CD4-positive, alpha-beta T cell treated with Interleukin-6 at 100 ng/mL for 8 hours (primary cell): Measurements from ENCODE around the gene PTGR3.
"Not testable (repeated sequence)": the region's sequence is repeated elsewhere in the genome, so short reads cannot be mapped to it uniquely, and the experiment has no call there.

Experiments
- DNase-seq: peaks from one replicate; pipeline ENCODE4 v3.0.0-alpha.2; 2020; ENCODE audit warnings: mixed read lengths, low spot score

The PTGR3 gene

DNA sequence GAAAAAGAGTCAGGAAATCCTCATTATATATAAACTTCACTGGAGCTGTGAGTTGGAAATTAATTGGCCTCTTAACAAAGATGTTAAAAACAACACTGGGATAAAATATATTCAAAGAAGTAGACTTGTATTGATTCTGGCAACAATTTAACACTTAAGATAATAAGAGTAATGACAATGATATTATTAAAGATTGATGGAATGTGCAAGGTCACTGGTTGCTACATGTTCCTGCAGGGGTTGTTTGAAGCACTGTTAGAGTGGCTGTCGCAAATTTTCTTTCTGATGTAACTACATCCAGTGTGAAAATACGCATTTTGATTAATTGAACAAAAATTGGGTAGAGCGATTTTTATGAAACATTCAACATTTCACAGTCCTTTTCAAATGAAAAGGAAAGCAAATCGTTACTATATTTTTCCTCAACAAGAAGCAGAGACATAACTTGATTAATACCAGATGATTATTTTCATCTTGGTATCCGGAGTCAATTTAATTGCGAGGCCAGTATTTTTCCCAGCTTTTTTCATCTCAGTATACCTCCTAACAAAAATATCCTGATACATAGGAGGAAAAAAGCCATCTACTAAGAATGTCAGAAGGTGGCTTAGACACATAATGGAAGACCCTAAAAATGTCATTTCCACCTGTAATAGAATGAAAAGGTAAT, 6.1 kb downstream of the PTGR3 start:
- no peak for DNase-seq

- no peak for DNase-seq
Measured at GRCh38 chr18:75201282-75202270, 7.4 kb downstream of the PTGR3 start.

DNA sequence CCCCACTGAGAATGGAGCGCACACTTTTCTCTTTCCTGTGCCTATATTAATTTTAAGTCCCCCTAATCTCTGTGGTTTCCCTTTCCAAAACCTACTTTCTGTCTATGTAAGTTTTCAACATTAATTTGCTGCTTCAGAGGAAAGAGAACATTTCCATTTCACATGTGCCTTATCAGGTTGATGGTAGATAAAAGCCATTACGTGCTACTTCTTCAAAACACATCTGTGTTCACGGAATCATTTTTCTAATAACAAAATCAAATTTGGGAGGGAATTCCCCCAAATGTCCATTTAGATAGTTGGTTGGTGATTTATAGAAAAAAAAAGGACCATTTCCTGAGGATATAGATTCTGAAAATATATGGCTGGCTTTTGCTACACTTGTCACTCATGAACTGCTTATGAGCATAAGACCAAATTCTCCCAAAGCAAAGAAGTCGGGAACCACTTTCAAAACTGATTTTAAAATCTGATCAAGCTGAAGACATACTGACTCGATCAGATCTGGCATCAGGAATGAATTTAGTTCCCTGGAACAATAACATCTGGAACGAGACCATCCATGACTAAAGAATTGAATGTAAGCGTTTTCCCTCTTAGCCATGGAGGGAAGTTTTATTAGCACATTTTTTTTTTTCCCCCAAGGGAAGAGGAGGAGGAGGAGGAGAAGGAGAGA, 8.2 kb downstream of the PTGR3 start:
- no peak for DNase-seq

- DNase-seq, result no peak
Measured at GRCh38 chr18:75200071-75200470, 8.9 kb downstream of the PTGR3 start.

DNA sequence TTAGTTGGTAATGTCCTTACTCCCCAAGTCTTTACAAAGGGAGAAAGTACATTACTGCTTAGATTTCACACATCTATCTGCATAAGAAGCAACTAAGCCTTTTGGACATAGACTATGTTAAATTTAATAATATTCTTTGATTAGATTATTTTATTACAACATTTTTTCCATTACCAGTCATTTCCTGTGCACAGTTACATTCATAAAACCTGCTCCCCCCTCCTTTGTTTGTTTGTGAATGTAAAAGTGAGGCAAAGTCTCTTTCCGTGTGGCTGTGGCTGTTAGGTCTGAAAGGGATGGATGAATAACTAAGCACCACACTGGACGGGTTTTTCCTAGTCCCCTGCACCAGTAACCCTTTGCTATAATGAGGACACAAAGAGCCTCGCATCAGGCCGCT, 9.6 kb downstream of the PTGR3 start:
- DNase-seq, result no peak

DNA sequence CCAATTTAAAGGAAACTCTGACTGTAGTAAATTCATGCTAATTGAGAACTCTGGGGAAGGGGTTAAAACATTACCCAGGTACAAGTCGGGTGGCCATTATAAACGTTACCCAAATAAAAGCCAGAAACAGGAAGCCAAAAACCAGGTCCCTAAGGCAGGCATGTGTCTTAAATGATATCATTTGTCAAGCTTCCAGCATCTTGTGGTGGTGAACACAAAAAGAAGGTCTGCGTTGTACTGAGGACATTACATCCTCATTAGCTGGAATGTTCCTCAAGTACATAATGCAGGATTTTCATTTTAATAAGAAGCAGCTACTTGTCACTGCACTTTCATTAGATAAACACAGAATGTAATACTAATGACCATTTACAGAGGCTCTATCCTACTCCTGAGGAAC, 10.9 kb downstream of the PTGR3 start:
- no peak for DNase-seq

DNA sequence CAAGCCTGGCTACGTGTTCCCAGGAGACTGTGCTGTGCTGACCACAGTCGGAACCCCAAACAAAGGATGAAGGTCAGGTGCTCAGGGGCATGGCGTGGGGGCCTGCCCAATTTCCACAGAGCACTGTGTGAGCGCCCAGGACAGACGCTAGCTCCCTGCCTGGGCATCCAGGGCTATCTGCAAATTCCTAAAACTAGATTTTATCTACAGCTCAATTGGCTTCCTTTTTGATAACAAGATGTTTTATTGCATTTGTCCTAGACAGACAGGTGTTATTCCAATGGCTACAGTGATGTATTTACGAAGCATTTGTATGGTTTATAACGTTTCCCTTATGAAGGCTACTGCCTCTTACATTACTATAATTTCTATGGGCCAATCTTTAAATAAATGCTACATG, 16.0 kb downstream of the PTGR3 start:
- DNase-seq, result no peak

GRCh38 chr18:75189696-75190095, 19.2 kb downstream of the PTGR3 start:
- DNase-seq, result no peak

DNA sequence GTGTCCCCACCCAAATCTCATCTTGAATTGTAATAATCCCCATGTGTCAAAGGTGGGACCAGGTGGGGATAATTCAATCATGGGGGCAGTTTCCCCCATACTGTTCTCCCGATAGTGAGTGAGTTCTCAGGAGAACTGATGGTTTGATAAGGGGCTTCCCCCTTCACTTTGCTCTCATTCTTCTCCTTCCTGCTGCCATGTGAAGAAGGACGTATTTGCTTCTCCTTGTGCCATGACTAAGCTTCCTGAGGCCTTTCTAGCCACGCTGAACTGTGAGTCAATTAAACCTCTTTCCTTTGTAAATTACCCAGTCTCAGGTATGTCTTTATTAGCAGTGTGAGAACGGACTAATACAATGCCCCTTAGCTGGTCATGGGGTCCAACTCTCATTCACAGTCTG, 21.2 kb downstream of the PTGR3 start:
- not testable (repeated sequence) for DNase-seq

DNA sequence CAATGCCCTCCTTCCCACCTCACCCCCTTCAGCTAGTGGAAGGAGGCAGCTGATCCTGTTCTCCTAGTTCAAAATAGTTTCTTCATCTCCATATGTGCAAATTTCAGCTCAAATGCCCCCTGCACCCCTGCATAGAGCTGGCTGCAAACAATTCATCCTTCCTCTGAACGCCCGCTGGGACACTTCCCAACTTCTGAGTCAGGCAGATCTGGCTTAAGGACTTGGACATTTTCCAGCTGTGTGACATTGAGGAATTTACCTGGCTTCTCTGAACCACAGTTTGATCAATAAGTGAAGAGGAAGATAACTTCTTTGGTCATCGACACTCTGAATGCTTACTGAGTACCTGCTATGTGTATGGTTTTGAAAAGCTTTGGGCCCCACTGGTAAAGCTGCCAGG, 23.5 kb downstream of the PTGR3 start:
- DNase-seq, result no peak

DNA sequence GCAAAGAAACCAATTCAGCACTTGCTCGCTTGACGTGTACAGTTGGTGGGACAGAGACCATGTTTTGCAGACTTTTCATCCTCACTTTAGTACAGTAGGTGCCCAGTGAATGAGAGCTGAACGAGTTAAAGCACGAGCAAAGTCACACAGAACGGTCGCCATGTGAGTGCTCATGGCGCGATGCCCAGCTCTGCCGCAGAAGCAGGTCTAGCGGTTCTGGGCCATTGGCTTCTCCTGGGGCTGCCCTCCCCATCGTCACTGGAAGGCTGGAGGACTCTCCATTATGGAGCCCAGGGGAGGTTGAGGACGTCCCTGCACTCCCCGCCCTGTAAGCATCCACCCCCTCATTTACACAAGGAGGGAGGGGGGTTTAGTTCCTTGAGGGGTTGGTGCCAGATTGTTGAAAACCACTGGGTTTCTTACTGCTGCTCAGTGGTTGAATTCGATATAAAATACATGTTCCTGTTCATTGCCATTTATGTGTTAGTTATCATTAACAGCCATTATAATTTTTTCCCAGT, 24.9 kb downstream of the PTGR3 start:
- DNase-seq, result no peak

DNA sequence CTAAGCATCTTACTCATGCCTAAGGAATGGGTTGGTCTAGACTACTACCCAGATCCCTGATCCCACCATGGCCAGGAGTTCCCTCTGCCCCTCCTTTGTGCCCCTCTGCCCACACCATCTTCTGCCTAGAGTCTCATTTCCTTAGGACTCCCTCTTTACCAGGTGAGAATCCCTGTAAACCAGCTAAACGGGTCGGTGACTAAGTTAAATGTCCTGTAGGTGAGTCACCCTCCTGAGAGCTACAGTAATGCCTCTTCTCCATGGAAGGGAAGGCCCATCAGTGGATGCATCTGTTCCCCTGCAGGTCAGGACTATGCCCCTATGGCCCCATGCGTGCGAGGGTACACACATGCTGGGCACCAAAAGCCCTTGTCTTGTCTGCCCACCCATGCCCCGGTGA, 25.4 kb downstream of the PTGR3 start:
- DNase-seq, result no peak

GRCh38 chr18:75179819-75180600, 28.9 kb downstream of the PTGR3 start:
- DNase-seq, result no peak

GRCh38 chr18:75178376-75178775, 30.6 kb downstream of the PTGR3 start:
- no peak for DNase-seq

GRCh38 chr18:75176849-75177248, 32.1 kb downstream of the PTGR3 start:
- no peak for DNase-seq

DNA sequence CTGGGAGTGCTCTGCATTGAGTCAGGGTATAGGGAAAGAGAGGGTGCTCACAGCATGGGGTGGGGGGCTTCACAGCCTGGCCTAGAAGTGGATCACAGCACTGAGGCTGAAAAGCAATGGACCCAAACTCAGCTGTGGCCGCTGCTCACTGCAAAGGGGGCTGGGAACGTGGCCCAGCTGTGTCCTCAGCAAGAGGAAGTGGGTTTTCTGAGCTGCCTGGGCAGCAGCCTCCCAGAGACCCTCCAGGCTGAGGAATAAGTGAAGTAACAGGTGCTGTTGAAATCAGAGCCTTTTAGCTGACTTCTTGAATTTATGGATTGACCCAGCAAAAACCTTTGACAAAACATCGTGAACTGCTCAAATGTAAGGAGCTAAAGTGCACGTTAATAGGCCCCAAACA, 35.2 kb downstream of the PTGR3 start:
- no peak for DNase-seq

DNA sequence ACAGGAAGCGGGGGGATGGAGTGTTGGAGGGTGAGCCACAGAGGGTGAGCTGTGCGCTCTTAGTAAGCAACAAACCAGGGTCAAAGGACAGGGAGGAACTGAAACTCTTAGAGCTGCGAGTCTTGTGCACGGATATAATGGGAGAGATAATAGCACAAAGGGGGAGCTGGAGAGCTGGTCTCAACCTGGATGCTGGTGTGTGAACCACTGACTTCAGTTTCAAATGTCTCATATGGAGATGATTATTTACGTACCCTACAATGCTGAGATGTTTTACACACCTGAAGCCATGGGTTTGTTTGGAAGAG, 35.9 kb downstream of the PTGR3 start:
- DNase-seq, result no peak

DNA sequence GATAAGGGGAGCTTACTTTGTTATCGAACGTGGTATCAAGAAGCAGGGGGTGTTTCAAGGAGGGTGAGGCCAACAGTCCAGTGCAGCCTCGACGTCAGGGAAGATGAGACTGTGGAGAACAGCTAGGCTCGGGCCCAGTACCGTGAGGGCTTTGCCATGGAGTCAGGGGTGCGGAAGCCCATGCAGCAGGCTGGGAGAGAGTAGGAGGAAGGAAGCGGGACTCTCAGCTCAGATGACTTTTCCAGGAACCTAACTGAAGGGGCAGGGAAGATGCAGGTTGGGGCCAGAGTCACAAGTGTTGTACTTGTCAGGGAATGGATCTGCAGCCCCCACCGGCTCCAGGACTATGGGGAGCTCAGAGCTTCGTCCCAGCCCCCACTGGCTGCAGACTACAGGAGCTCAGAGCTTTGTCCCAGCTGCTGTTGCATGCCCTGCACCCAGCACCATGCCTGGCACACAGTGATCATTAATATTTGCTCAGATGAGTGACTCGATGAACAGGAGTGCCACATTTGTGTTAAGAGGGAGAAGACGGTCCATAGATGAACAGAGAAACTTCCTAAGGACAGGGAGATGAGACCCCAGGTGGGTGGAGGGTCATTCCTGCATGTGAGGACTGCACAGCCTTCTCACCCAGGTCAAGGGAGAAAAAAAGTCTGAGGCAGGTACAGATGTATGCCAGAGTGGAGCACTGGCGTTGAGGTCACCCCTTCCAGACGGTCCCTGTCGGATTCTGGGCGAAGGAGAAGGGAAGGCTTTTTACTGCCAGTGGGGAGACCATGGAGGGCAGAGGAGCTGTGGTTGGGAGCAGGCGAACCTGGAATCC, 36.4 kb downstream of the PTGR3 start:
- no peak for DNase-seq

DNA sequence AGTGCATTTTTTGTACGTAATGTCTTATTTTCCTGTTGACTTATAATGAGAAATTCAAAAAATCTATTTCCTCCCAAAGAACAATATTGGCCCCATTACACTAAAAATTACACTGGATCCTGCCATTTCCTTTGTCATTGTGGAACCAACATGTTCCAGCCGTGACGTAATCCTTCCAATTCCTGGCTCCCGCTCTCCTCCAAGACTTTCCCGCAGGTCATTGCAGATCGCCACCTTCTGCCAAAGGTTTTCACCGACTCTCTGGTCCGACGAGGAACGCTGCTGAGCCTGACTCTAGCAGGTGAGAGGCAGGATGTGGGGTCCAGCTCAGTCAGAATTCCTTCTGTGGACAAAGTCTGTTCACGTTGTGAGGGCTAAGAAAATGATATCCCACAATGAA, 38.0 kb downstream of the PTGR3 start:
- DNase-seq, result no peak

GRCh38 chr18:75170022-75170789, 38.7 kb downstream of the PTGR3 start:
- DNase-seq, result no peak
